ENCODE measurements around the gene ANKRD28. TPM values are rescaled to one million over a fixed set of nuclear protein-coding genes. Genes with fewer than 3 reads are reported as not detected.

The ANKRD28 gene
- total and polyA plus RNA-seq, 2 of the 4 experiments (the other 2 are of a cell fraction), result 52.6 to 211 TPM

DNA sequence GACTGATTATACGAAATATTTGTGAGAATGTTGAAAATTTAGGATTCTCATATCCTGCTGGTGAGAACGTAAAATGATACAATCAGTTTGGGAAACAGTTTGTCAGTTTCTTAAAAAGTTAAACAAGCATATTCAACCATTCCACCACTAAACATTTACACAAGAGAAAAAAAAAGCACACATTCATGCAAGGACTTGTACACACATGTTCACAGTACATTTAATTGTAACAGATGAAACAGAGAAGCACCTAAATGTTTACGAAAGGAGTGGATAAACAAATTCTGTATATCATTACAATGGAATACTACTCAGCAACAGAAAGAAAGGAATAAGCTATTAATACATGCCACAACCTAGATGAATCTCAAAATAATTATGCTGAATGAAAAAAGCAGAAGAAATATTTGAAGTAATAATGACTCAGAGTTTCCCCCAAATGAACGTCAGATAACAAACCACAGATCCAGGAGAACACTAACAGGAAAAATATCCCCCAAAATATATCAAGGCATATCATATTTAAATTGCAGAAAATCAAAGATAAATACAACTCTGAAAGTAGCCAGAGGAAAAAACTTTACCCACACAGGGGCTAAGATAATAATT, 14.3 kb downstream of the ANKRD28 start:
- Histone ChIP-seq H3K56ac (ENCODE audit: extremely low read depth, insufficient read depth, low read length) (no peak overlapping the region; the same call in 1 of the 2 replicates), H3K4me3 (ENCODE audit: insufficient read depth, low read depth, low read length) (no peak overlapping the region; the same call in 1 of the 2 replicates), H3K36me3 (ENCODE audit: control insufficient read depth, insufficient read depth, low read length) (peaks cover 10% of the 10 kb centered on the region), H4K91ac (ENCODE audit: insufficient read depth, low read depth, low read length) (no peak overlapping the region), H3K9me3 (ENCODE audit: control insufficient read depth, insufficient read depth, low read length) (no peaks in the 10 kb centered on the region), H3K4me2 (ENCODE audit: low read depth, low read length) (peak overlapping the region; percentile 72), H2AK5ac (ENCODE audit: low read depth, low read length) (no peak overlapping the region), H3K4ac (ENCODE audit: low read depth, low read length) (no peak overlapping the region), H4K5ac (ENCODE audit: low read depth, low read length) (no peak overlapping the region; the same call in 1 of the 2 replicates), H3K14ac (replicated peaks; ENCODE audit: low read depth, low read length) (no peak overlapping the region), H2BK5ac (ENCODE audit: low read depth, low read length, poor library complexity, severe bottlenecking) (peak overlapping the region; percentile 86), H3K79me1 (ENCODE audit: low read depth in 1 of 2, low read length in 2 of 2) (peaks cover 12 to 21% of the 10 kb centered on the region in 2 experiments), H3K9ac (ENCODE audit: low read depth, low read length) (no peak overlapping the region), H3K18ac (ENCODE audit: low read depth, low read length) (peak overlapping the region; percentile 54), H2AFZ (replicated peaks; ENCODE audit: low read length, poor library complexity) (no peak overlapping the region), H3K4me1 (ENCODE audit: control insufficient read depth, insufficient read depth, low read length) (peaks cover 12% of the 10 kb centered on the region), H3K9me1 (ENCODE audit: insufficient read depth, low read length) (no peaks in the 10 kb centered on the region), H2AK9ac (replicated peaks; ENCODE audit: low read depth, low read length, poor library complexity) (no peak overlapping the region), H2BK20ac (ENCODE audit: low read depth, low read length) (no peak overlapping the region), H3K23ac (ENCODE audit: low read depth, low read length) (no peak overlapping the region; the same call in 1 of the 2 replicates), H2BK120ac (ENCODE audit: low read depth, low read length) (no peak overlapping the region), H4K20me1 (ENCODE audit: insufficient read depth, low read length) (peaks cover 4% of the 10 kb centered on the region; the same call in 1 of the 2 replicates), H3K27ac (ENCODE audit: insufficient read depth, low read length) (peak overlapping the region; percentile 84; the same call in 1 of the 2 replicates), H3K27me3 (ENCODE audit: control insufficient read depth, insufficient read depth, low read length) (no peaks in the 10 kb centered on the region), H4K8ac (ENCODE audit: low read depth in 2 of 2, low read length in 2 of 2) (no peak overlapping the region), H2BK15ac (ENCODE audit: low read depth, low read length) (no peak overlapping the region)
- dilution Hi-C loops (cut with HindIII; ENCODE audit: low sequenced_read_pairs, unreplicated experiment), result no loop called here
- POLR2A ChIA-PET (ENCODE audit: unreplicated experiment), result no interaction called here
- TF ChIP-seq MAFK (IDR thresholded peaks at IDR 0.05; ENCODE audit: low read depth, low read length), result no peak
- TF ChIP-seq, protein P1, sequence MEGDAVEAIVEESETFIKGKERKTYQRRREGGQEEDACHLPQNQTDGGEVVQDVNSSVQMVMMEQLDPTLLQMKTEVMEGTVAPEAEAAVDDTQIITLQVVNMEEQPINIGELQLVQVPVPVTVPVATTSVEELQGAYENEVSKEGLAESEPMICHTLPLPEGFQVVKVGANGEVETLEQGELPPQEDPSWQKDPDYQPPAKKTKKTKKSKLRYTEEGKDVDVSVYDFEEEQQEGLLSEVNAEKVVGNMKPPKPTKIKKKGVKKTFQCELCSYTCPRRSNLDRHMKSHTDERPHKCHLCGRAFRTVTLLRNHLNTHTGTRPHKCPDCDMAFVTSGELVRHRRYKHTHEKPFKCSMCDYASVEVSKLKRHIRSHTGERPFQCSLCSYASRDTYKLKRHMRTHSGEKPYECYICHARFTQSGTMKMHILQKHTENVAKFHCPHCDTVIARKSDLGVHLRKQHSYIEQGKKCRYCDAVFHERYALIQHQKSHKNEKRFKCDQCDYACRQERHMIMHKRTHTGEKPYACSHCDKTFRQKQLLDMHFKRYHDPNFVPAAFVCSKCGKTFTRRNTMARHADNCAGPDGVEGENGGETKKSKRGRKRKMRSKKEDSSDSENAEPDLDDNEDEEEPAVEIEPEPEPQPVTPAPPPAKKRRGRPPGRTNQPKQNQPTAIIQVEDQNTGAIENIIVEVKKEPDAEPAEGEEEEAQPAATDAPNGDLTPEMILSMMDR (conservative IDR thresholded peaks at IDR 0.05; ENCODE audit: low read depth, low read length), result no peak
- TF ChIP-seq FOS (IDR thresholded peaks at IDR 0.05; ENCODE audit: low read depth, low read length), result peak; percentile 47; the same call in 1 of the 2 replicates
- no peak for TF ChIP-seq MXI1 (IDR thresholded peaks at IDR 0.05; ENCODE audit: borderline replicate concordance, low read depth, low read length)
- intact Hi-C loops (cut with micrococcal nuclease), result no loop called here
- BruUV-seq (replicated peaks), result no TSS peak
- no CpG with 5 or more reads among the region's 4 CpGs for WGBS, 2 experiments (ENCODE audit: extremely low coverage in 2 of 2, insufficient read length in 1 of 2)
- DNase-seq (peak; percentile 85), ATAC-seq (ENCODE audit: low read depth) (peak; percentile 60)
- CTCF ChIA-PET, result no interaction called here
- in situ Hi-C loops (cut with MboI; ENCODE audit: low sequenced_read_pairs), result no loop called here

Measured in IMR-90 (cell line).